Ishikawa (cell line): ENCODE results near the gene SARDH.

Experiments used
- CEBPB ChIP-seq: IDR thresholded peaks from 2 replicates; pipeline ENCODE4 v1.6.1; 2012
- CREB1 ChIP-seq: IDR thresholded peaks from 2 replicates; pipeline ENCODE4 v1.6.1; 2012; ENCODE audit warnings: low read depth
- EGR1 ChIP-seq: IDR thresholded peaks from 2 replicates; pipeline ENCODE4 v1.6.1; 2012
- EP300 ChIP-seq: IDR thresholded peaks from 2 replicates; pipeline ENCODE4 v1.6.1; 2012; ENCODE audit warnings: borderline replicate concordance
- FOXM1 ChIP-seq: IDR thresholded peaks from 2 replicates; pipeline ENCODE4 v1.6.1; 2012; ENCODE audit warnings: low read depth, borderline replicate concordance
- NFIC ChIP-seq: IDR thresholded peaks from 2 replicates; pipeline ENCODE4 v1.6.1; 2012
- RAD21 ChIP-seq: IDR thresholded peaks from 2 replicates; pipeline ENCODE4 v1.6.1; 2012; ENCODE audit warnings: low read depth
- TAF1 ChIP-seq: IDR thresholded peaks from 2 replicates; pipeline ENCODE4 v1.6.1; 2012; ENCODE audit warnings: low read depth, mild to moderate bottlenecking
- TCF12 ChIP-seq: IDR thresholded peaks from 2 replicates; pipeline ENCODE4 v1.6.1; 2012; ENCODE audit warnings: low read depth
- TEAD4 ChIP-seq: IDR thresholded peaks from 2 replicates; pipeline ENCODE4 v1.6.1; 2012
- USF1 ChIP-seq: IDR thresholded peaks from 2 replicates; pipeline ENCODE4 v1.6.1; 2012
- YY1 ChIP-seq: IDR thresholded peaks from 2 replicates; pipeline ENCODE4 v1.6.1; 2012; ENCODE audit warnings: low read depth
- ZBTB7A ChIP-seq: IDR thresholded peaks from 2 replicates; pipeline ENCODE4 v1.6.1; 2012; ENCODE audit warnings: low read depth
- TF ChIP-seq, protein P1 (sequence below): IDR thresholded peaks from 2 replicates; pipeline ENCODE4 v1.6.1; 2012
- TF ChIP-seq, protein P2 (sequence below): IDR thresholded peaks from 2 replicates; pipeline ENCODE4 v1.6.1; 2012; ENCODE audit warnings: low read depth, mild to moderate bottlenecking

The SARDH gene

DNA sequence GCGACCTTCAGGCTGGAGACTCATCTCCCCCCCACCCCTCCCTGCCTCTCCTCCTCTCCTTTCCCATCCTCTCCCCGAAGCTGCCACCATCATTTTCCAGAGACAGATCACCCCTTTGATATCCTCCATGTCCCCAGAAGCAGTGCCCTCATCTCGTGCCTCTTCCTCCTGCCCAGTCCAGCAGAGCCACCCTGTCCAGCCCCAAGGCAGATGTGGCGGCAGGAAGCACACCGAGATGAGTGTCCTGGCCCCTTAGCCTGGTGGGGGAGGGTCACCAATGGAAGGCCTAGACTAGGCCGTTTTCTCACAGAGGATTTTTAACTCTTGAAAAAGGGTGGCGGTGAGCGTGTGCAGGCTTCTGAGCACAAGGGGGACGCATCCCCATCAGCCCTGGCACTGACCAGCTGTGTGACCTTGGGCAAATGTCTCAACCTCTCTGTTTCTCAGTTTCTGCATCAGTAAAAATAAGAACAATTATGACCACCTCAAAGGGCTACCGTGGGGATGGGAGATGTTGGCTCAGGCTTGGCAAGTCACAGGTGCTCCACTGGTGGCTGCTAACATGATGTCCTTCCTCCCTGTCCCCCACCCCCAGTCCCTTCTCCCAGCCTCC is 48.9 kb downstream of the SARDH start:
- TF ChIP-seq, protein P1, sequence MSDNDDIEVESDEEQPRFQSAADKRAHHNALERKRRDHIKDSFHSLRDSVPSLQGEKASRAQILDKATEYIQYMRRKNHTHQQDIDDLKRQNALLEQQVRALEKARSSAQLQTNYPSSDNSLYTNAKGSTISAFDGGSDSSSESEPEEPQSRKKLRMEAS, result no peak
- no peak for TF ChIP-seq NFIC
- TF ChIP-seq YY1, result no peak
- TF ChIP-seq EP300, result no peak
- TF ChIP-seq TCF12, result no peak
- TF ChIP-seq EGR1, result no peak
- no peak for TF ChIP-seq USF1
- no peak for TF ChIP-seq CEBPB
- TF ChIP-seq FOXM1, result no peak
- no peak for TF ChIP-seq RAD21
- no peak for TF ChIP-seq TEAD4
- TF ChIP-seq, protein P2, sequence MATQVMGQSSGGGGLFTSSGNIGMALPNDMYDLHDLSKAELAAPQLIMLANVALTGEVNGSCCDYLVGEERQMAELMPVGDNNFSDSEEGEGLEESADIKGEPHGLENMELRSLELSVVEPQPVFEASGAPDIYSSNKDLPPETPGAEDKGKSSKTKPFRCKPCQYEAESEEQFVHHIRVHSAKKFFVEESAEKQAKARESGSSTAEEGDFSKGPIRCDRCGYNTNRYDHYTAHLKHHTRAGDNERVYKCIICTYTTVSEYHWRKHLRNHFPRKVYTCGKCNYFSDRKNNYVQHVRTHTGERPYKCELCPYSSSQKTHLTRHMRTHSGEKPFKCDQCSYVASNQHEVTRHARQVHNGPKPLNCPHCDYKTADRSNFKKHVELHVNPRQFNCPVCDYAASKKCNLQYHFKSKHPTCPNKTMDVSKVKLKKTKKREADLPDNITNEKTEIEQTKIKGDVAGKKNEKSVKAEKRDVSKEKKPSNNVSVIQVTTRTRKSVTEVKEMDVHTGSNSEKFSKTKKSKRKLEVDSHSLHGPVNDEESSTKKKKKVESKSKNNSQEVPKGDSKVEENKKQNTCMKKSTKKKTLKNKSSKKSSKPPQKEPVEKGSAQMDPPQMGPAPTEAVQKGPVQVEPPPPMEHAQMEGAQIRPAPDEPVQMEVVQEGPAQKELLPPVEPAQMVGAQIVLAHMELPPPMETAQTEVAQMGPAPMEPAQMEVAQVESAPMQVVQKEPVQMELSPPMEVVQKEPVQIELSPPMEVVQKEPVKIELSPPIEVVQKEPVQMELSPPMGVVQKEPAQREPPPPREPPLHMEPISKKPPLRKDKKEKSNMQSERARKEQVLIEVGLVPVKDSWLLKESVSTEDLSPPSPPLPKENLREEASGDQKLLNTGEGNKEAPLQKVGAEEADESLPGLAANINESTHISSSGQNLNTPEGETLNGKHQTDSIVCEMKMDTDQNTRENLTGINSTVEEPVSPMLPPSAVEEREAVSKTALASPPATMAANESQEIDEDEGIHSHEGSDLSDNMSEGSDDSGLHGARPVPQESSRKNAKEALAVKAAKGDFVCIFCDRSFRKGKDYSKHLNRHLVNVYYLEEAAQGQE, result no peak
- TF ChIP-seq ZBTB7A, result no peak
- TF ChIP-seq CREB1, result no peak

GRCh38 chr9:133687856-133688761 is 50.0 kb downstream of the SARDH start:
- TF ChIP-seq RAD21 (no peak), TAF1 (no peak), NFIC (no peak), CREB1 (no peak), TCF12 (no peak), EGR1 (no peak), USF1 (no peak), CEBPB (no peak), TEAD4 (no peak), ZBTB7A (no peak), YY1 (no peak), EP300 (no peak), FOXM1 (no peak)
- TF ChIP-seq, protein P1, result no peak
- TF ChIP-seq, protein P2, result no peak

DNA sequence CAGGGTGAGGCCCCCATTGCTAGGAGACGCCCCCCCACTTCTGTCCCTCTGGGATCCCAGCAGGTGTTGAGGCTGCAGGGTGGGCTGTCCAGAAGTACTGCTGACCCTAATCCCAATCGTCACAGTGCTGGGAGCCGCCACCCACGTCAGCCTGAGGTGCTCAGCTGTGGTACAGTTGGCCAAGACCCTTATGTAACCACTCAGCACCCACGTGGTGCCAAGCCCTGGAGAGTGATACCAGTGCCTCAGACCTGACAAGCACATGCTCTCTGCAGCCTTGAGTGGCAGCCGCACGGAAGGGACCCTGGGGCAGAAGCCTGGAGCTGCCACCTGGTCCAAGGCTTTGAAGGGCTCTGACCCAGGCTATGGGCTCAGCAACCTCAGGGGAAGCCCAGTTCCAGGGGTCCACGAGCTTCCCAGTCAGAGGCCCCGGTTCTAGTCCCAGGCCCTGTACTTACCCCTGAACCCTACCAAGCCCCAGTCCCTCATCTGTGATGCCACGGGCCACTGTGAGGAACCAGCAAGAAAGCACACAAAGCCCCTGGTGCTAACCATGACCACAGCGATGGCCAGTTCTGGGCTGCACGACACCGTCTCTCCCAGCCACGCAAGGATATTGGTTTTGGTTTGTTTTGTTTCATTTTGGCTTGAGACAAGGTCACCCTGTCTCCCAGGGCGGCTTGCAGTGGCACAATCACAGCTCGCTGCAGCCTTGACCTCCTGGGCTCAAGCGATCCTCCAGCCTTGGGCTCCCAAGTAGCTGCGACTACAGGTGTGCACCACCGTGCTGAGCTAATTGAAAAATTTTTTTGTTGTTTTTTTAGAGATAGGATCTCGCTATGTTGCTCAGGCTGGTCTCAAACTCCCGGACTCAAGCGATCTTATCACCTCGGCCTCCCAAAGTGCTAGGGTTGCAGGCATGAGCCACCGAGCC is 51.2 kb downstream of the SARDH start:
- TF ChIP-seq YY1, result no peak
- no peak for TF ChIP-seq TEAD4
- TF ChIP-seq, protein P2, result no peak
- TF ChIP-seq TCF12, result no peak
- TF ChIP-seq CREB1, result no peak
- no peak for TF ChIP-seq EGR1
- TF ChIP-seq NFIC, result no peak
- TF ChIP-seq, protein P1, result no peak
- TF ChIP-seq ZBTB7A, result no peak
- TF ChIP-seq CEBPB, result no peak
- TF ChIP-seq RAD21, result no peak
- TF ChIP-seq TAF1, result no peak
- TF ChIP-seq FOXM1, result no peak
- TF ChIP-seq USF1, result no peak
- no peak for TF ChIP-seq EP300
